T-helper 2 cell treated with Interferon-gamma antibody and Interleukin-4, amounts not matched to agents 100 ng/mL and 5 ng/mL, for 36 hours (primary cell): ENCODE results near the gene SMAP1. TPM values are rescaled to one million over a fixed set of nuclear protein-coding genes. Genes with fewer than 3 reads are reported as not detected.

ENCODE experiments used
- intact Hi-C: fragments of 100-400 bp; cut with micrococcal nuclease; formaldehyde crosslinking; loops from one replicate; pipeline ENCODE4 v1.15.1; 2023
- total RNA-seq: library from RNA; stranded (reverse); gene quantifications from 2 replicates; pipeline ENCODE4 v1.2.3, GENCODE V29; 2022

Gene SMAP1
- total RNA-seq, 1 donor from 2014 or later = 40.8 TPM

- intact Hi-C loops = no loop called here
These were observed 171.9 kb downstream of the SMAP1 start for GRCh38 chr6:70839286-70840266.

DNA sequence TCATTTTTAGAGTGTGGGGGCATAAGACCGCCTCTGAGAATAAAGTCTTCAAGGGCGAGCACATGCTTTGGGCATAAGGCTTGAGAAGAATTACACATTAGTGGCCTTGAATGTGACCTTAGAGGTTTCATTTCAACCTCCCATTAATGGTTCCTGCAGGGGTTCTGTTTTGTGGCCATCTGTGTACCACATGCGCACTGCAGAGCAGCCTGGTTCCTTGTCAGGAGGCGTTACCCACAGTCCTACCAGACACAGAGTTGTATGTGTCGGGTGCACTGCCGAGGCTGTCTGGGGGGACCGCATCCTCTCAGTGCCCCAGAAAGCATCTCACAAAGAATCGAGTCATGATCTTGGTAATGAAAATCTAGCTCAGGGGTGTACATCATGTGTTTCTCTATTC, 173.4 kb downstream of the SMAP1 start:
- intact Hi-C loops = no loop called here

- intact Hi-C loops = no loop called here
These were observed 174.9 kb downstream of the SMAP1 start for GRCh38 chr6:70842541-70842940.

- intact Hi-C loops = no loop called here
These were observed 175.7 kb downstream of the SMAP1 start for GRCh38 chr6:70843328-70843918.

GRCh38 chr6:70844301-70844700, 176.6 kb downstream of the SMAP1 start:
- intact Hi-C loops = no loop called here

GRCh38 chr6:70846207-70846835, 178.6 kb downstream of the SMAP1 start:
- intact Hi-C loops = no loop called here

GRCh38 chr6:70847106-70848084, 179.7 kb downstream of the SMAP1 start:
- intact Hi-C loops = no loop called here

- intact Hi-C loops = no loop called here
These were observed 181.8 kb downstream of the SMAP1 start for GRCh38 chr6:70849348-70850069.

DNA sequence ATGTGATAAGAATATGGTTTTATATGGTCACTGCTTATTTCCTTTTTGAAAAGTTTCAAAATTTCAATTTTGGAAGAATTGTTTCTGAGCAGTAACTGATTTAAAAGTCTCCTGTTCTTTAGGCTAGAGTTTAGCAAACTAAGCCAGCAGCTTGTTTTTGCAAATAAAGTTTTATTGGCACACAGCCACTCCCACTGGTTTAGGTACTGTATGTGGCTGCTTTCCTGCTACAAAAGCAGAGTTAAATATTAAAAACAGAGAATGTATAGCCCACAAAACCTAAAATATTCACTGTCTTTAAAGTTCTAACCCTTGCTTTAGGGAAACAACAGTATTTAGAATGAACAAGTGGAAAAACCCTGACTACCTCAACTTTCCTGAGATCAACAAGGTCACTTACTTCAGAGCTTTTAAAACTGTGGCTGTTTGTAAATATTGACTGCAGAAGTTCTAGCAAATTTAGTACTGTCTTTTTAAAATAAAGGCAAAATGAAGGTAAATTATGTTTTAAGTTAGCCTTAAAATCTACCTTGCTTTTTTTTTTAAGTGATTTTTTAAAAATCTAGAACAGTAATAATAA, 185.1 kb downstream of the SMAP1 start:
- intact Hi-C loops = no loop called here

DNA sequence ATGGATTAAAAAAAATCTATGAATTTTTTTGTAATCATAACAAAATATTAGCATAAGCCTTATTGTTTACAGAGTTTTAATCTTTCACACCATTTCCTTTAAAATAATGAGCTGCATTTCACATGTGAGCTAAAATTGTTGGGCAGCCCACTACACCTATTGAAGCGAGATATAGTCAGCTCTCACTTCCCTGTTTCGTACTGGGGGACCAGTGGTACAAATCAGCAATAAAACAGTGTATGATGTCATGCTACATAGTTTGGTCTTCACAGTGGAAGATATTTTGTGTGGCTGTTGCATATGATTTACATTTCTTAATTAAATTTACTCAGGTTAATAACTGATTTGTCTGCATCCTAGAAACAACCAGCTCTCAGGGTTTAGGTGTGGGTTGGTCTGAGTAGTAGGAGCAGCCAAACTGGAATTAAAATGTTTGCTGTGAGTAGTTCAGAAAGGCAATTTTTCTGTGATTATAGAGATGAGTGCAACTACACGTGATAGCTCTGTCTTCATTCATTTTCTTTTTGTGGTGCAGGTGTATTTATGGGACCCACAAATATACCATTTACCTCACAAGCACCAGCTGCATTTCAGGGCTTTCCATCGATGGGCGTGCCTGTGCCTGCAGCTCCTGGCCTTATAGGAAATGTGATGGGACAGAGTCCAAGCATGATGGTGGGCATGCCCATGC, 189.8 kb downstream of the SMAP1 start:
- intact Hi-C loops = no loop called here

DNA sequence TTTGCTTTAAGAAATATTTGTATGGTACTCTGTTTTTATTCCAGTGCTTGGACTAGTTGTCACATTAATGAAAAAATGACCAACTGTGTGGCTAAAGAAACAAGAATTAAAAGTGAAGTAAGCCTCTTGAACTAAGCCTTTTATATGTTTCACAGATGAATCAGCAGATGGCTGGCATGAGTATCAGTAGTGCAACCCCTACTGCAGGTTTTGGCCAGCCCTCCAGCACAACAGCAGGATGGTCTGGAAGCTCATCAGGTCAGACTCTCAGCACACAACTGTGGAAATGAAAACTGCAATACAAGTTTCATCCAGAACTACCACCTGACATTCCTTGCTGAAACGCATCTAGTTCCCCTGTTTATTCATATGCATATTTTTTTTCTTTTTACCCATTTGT, 192.4 kb downstream of the SMAP1 start:
- intact Hi-C loops = no loop called here

- intact Hi-C loops = no loop called here
These were observed 193.2 kb downstream of the SMAP1 start for GRCh38 chr6:70860920-70861319.

DNA sequence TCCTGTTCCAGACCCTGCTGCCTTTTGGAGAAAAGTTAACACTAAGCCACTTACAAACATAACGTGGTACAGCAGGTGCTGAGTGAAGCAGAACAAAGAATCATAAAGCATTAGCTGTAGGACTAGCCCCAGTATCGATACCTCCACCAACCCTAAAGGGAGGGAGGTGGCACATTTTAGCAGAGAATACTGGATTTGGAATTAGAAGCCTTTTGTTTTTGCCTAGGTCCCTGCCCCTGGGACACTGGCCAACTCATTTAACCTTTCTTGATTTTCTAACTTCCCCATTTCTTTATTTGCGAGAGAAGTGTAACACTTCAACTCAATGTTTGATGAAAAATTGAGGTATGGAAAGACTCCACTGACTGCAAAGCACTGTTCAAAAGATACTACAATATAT, 195.7 kb downstream of the SMAP1 start:
- intact Hi-C loops = no loop called here

DNA sequence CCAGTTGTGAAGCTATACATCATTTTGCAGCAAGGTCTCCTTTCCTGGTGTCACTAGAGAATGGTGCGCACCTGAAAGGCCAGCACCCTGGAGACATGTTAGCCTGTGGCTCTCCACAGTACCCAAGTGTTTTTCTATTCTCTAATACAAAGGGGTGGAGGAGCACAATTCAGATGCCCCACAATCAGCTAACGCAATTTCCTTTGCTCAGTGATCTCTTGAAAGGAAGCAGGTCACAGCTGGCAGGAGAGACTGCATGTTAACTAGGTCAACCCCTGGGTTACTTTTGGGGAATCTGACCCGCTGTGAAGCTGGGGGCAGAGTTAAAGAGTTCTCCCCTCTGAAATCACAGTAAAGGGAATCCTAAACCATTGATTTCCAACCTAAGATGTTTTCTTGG, 196.7 kb downstream of the SMAP1 start:
- intact Hi-C loops = no loop called here

- intact Hi-C loops = no loop called here
These were observed 204.8 kb downstream of the SMAP1 start for GRCh38 chr6:70872469-70872868.

DNA sequence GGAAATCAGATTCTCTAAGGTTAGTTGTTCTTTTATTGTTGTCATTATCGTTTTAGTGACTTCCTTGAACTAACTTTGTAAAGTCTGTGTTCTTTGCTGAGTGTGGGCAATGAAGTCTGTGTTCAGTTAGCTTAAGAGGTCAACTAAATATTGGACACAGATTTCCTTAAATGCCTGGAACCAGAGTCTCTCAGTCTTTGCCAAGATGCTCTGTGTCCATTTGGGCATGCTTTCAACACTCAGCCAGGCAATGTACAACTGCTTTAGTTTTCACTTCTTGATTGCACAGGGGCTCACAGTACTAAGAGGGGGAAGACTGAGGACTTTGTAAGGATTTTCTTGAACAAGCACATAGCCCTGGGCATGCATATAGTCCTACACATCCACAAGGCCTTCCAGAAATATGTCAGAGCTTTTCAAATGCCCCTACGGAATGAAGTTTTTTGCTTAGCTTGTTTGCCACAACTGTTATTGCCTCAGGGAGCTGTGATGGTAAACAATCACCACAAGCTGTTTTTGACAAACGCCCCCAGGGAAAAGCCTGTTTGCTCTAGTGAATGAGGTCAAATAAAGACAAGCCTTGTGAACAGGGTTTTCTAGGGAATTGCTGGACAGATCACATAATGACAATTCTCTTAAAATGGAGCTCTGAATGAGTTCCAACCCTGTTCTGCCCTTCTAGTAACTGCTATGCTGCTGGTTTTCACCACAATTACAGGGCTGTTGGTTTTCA, 206.7 kb downstream of the SMAP1 start:
- intact Hi-C loops = no loop called here

- intact Hi-C loops = no loop called here
These were observed 211.8 kb downstream of the SMAP1 start for GRCh38 chr6:70879496-70879895.
